Subcutaneous adipose tissue (tissue), 4 donors: ENCODE measurements around the gene ABCC5. TPM values are rescaled to one million over a fixed set of nuclear protein-coding genes. Genes with fewer than 3 reads are reported as not detected.

Experiments used
- CTCF ChIP-seq: fragments of 450-650 bp; IDR thresholded peaks from one replicate; pipeline ENCODE4 v1.5.1; 2016; ENCODE audit warnings: low read depth, mild to moderate bottlenecking, control low read depth, antibody characterized with exemption, moderate library complexity
- total RNA-seq, 4 donors: library from RNA; depleted of rRNA; stranded (reverse); fragments of >200 nt; gene quantifications; one replicate each; pipeline ENCODE4 v1.1.0, GENCODE V29; 2016

Gene ABCC5
- total RNA-seq, 4 donors from 2014 or later = 17.9 to 61.9 (median 28.1) TPM

- TF ChIP-seq CTCF = no peak
These were observed 5.5 kb downstream of the ABCC5 start for GRCh38 chr3:184011937-184012889.

GRCh38 chr3:184011230-184011876 lies 6.3 kb downstream of the ABCC5 start:
- TF ChIP-seq CTCF = no peak

GRCh38 chr3:184008161-184008560 lies 9.5 kb downstream of the ABCC5 start:
- no peak for TF ChIP-seq CTCF

GRCh38 chr3:184005941-184006507 lies 11.7 kb downstream of the ABCC5 start:
- TF ChIP-seq CTCF = no peak

- TF ChIP-seq CTCF = no peak
These were observed 13.2 kb downstream of the ABCC5 start for GRCh38 chr3:184004476-184004875.

- no peak for TF ChIP-seq CTCF
These were observed 14.3 kb downstream of the ABCC5 start for GRCh38 chr3:184003187-184003967.
